Eye (tissue), 1 donor: ENCODE results near the gene APOBEC3B.
"Not testable (repeated sequence)": the region's sequence is repeated elsewhere in the genome, so short reads cannot be mapped to it uniquely, and the experiment has no call there.

Source experiments
- DNase-seq: peaks from one replicate; pipeline ENCODE4 v3.0.0-alpha.2; 2015

Gene APOBEC3B

DNA sequence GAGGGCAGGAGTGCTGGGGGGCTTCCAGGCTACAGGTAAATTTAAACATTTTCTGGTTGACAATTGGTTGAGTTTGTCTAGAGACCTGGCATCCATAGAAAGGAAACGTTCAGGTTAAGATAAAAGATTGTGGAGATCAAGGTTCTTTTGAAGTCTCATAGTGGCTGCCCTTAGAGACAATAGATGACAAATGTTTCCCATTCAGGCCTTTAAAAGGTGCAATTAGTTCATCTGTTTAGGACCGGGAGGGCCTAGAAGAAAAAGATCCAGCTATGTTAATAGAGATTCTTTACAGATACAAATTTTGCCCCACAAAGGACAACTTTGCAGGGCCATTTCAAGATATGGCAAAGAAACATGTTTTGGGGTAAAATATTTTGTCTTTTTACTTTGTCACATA is 54.9 kb downstream of the APOBEC3B start:
- DNase-seq = not testable (repeated sequence)

DNA sequence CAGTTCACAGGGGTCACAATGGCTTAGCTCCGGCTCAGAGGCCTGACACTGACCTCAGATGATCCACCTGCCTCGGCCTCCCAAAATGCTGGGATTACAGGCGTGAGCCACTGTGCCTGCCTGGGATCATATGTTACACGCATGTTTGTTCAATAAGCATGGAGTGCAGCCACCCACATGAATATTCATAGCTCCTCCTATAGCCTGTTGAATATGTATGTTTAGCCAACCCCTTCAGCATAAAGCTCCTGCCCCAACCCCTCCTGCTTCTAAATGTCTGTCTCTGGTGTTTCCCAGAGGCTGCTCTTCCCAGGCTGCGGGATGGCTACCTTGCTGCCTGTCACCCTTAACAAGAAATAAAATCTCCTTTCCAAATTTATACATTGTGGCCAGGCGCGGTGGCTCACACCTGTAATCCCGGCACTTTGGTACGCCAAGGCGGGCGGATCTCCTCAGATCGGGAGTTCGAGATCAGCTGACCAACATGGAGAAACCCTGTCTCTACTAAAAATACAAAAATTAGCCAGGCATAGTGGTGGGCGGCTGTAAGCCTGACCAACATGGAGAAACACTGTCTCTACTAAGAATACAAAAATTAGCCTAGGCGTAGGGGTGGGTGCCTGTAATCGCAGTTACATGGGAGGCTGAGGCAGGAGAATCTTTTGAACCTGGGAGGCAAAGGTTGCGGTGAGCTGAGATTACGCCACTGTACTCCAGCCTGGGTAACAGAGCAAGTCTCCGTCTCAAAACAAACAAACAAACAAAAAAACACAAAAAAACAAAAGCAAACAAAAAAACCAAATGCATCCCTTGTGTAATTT is 57.4 kb downstream of the APOBEC3B start:
- no peak for DNase-seq

DNA sequence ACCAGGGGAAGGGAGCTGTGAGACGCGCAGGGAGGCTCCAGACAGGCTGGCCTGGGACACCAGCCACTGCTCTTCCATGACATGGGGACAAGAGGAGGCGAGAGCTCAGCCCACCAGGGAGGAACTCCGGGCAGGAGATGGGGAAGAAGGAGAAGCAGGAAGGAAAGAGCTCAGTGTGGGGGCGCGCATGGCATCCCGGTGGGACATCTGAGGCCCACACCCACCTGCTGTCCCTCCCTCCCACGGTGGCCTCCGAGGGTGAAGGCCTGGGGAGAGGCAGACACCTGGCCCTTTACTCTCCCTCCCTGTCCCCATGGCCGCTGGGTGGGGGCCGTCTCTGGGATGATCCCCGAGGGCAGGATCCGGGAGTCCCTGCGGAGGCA is 58.0 kb downstream of the APOBEC3B start:
- not testable (repeated sequence) for DNase-seq

- peak; percentile 56 for DNase-seq
These were observed 58.6 kb downstream of the APOBEC3B start, which contains the start of gene APOBEC3F for GRCh38 chr22:39040538-39041296. Gene APOBEC3F (plus strand): TSS chr22:39040864. CDS start chr22:39040961, 97 bp downstream.

- no peak for DNase-seq
These were observed 59.8 kb downstream of the APOBEC3B start for GRCh38 chr22:39041908-39042307.
